ENCODE results near the gene SLC27A3. TPM values are rescaled to one million over a fixed set of nuclear protein-coding genes. Genes with fewer than 3 reads are reported as not detected.

The SLC27A3 gene
- total RNA-seq, 4 donors from 2014 or later, result 7.6 to 15.0 (median 11.2) TPM

DNA sequence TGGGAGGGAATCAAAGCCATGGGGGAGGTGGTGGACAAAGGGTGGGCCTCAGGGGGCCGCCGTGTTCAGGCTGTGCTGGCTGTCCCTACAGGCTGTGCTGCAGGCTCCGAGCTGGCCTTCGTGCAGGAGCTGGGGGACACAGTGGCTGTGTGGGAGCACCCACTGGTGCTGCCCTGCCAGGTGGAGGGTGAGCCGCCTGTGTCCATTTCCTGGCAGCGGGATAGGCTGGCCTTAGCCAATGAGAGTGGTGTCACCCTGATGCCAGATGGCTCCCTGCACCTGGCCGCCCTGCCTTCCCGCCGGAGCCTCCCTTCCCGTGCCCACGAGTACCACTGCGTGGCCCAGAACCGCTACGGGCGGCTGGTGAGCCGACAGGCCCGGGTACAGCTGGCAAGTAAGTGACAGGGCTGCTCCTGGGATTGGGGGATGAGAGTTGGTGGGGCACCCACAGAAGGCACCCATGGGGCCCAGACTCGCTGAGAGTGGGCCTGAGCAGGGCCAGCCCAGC is 20.2 kb downstream of the SLC27A3 start:
- 51 to 90% methylated on average over 1 to 2 of the region's 18 CpGs for WGBS, 2 donors
- peaks cover 4 to 27% (median 8%) of the 10 kb centered on the region in 3 donors for H3K4me1 ChIP-seq
- intact Hi-C loops (cut with DNase I), result loop anchor here (5.0 kb wide), 1 partner anchor 192 kb away; the partner anchor contains the start of gene RAB13
- no peak overlapping the region for H3K27ac ChIP-seq
- no peak for DNase-seq
- no peaks in the 10 kb centered on the region for H3K27me3 ChIP-seq
- no peaks in the 10 kb centered on the region for H3K9me3 ChIP-seq
- no peaks in the 10 kb centered on the region for H3K36me3 ChIP-seq
- TF ChIP-seq, protein P1, sequence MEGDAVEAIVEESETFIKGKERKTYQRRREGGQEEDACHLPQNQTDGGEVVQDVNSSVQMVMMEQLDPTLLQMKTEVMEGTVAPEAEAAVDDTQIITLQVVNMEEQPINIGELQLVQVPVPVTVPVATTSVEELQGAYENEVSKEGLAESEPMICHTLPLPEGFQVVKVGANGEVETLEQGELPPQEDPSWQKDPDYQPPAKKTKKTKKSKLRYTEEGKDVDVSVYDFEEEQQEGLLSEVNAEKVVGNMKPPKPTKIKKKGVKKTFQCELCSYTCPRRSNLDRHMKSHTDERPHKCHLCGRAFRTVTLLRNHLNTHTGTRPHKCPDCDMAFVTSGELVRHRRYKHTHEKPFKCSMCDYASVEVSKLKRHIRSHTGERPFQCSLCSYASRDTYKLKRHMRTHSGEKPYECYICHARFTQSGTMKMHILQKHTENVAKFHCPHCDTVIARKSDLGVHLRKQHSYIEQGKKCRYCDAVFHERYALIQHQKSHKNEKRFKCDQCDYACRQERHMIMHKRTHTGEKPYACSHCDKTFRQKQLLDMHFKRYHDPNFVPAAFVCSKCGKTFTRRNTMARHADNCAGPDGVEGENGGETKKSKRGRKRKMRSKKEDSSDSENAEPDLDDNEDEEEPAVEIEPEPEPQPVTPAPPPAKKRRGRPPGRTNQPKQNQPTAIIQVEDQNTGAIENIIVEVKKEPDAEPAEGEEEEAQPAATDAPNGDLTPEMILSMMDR (IDR thresholded peaks at IDR 0.05), result no peak
- TF ChIP-seq POLR2A (IDR thresholded peaks at IDR 0.05), result no peak
- no peak overlapping the region for H3K4me3 ChIP-seq

DNA sequence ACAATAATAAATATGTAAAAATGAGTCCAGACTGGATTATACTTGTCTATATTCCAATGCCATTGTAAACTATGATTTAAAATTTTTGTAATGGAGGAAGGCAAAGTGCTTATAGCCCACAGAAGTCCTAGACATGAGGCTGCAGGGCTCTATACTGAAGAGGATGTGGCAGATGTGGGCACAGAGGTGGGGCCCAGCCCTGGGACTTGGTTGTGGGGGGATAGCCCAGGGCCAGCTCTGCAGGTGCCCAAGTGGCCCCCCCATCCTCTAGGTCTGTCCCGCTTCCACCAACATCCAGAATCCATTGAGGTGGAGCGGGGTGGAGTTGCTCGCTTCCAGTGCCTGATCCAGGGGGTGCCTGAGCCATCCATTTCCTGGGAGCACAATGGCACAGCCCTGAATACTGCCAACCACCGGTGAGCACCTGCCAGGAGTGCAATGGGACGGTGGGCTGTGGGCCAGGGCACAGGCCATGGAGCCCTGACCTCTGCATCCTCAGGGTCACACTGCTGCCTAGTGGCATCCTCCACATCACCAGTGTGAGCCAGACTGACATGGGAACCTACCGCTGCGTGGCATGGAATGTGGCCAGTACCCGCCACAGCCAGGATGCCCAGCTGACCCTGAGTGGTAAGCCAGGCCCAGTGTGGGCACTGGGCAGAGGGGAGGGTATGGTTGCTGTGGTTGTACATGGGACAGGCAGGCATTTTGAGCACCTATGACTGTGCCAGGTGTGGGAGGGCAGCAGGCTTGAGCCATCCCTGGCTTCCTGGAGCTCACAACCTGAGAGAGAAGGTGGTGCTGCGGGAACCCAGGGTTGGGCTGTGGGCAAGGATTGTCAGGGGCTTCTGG is 21.0 kb downstream of the SLC27A3 start:
- Histone ChIP-seq H3K4me1 (peaks cover 0 to 19% (median 7%) of the 10 kb centered on the region in 3 donors), H3K4me3 (no peak overlapping the region), H3K9me3 (no peaks in the 10 kb centered on the region), H3K36me3 (no peaks in the 10 kb centered on the region), H3K27ac (no peak overlapping the region), H3K27me3 (no peaks in the 10 kb centered on the region)
- TF ChIP-seq, protein P1 (IDR thresholded peaks at IDR 0.05), result no peak
- TF ChIP-seq POLR2A (IDR thresholded peaks at IDR 0.05), result no peak
- WGBS, 2 donors, result 59 to 80% methylated on average over 2 to 3 of the region's 9 CpGs
- intact Hi-C loops (cut with DNase I), result loop anchor here (5.0 kb wide), 1 partner anchor 191 kb away; the partner anchor contains the start of gene RAB13
- DNase-seq, result no peak

DNA sequence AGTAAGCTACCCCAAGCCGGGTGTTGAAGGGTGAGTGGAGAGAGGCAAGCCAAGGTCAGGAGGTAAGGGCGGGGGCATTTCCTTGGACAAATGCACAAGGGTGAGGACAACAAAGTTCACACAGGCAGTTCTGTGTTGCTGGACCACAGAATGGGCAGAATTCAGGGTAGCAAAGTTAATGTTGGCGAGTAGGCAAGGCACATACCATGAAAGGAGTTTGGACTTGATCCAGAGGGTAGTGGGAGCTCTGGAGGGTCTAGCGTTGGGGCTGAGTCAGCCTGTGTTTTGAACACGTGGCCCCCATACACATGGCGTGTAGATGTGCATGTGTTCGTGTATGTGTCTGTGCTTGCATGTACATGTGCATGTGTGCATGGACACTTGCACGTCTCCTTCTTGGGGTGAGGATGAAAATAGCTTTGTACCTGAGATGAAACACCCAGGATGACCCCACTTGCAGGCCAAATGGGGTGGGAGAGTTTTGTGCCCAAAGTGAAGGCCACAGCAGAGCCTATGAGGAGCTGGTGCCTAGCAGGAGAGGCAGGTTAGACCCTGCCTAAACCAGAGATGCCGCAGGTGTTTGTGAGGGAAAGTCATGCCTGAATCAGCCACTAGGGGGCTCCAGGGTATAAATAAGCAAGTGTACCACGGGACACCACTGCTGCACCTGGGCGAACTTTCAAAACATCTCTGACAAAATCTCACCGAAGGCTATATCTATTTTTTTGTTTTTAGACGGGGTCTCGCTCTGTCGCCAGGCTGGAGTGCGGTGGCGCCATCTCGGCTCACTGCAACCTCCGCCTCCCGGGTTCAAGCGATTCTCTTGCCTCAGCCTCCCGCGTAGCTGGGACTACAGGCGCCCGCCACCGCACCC is 21.8 kb downstream of the SLC27A3 start:
- H3K27ac ChIP-seq, result no peak overlapping the region
- intact Hi-C loops (cut with DNase I), result loop anchor here (5.0 kb wide), 1 partner anchor 190 kb away; the partner anchor contains the start of gene RAB13
- TF ChIP-seq, protein P1 (IDR thresholded peaks at IDR 0.05), result peak; percentile 89 to 94 (median 92)
- no peak for TF ChIP-seq POLR2A (IDR thresholded peaks at IDR 0.05)

DNA sequence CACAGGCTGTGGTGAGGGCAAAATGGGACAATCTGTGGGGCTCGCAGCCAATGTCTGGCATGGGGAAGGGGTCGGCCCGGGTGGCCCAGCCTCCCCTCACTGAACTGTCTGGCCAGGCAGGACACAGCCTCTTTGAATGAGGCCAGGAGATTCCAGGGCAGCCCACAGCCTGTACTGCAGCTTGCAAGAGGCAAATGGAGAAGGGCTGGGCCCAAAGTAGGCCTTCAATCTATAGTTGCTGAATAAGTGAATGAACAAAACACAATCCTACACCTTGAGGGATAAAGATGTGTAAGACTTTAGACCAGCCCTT is 23.2 kb downstream of the SLC27A3 start:
- Histone ChIP-seq H3K27ac (no peak overlapping the region), H3K27me3 (no peaks in the 10 kb centered on the region), H3K9me3 (no peaks in the 10 kb centered on the region), H3K4me1 (peaks cover 0 to 13% (median 0%) of the 10 kb centered on the region in 3 donors), H3K4me3 (no peak overlapping the region), H3K36me3 (no peaks in the 10 kb centered on the region)
- TF ChIP-seq, protein P1 (IDR thresholded peaks at IDR 0.05), result no peak
- TF ChIP-seq POLR2A (IDR thresholded peaks at IDR 0.05), result no peak
- WGBS, 2 donors, result 80% methylated on average over 1 of the region's 3 CpGs; no CpG with 5 or more reads in 1 of the 2 donors
- DNase-seq, result no peak
- intact Hi-C loops (cut with DNase I), result loop anchor here (5.0 kb wide), 1 partner anchor 189 kb away; the partner anchor contains the start of gene RAB13

More for the DNA sequence above, 21.8 kb downstream of the SLC27A3 start:
- Histone ChIP-seq H3K36me3 (no peaks in the 10 kb centered on the region), H3K27me3 (no peaks in the 10 kb centered on the region), H3K9me3 (no peaks in the 10 kb centered on the region), H3K4me3 (no peak overlapping the region), H3K4me1 (peaks cover 0 to 10% (median 0%) of the 10 kb centered on the region in 3 donors)
- DNase-seq, result no peak
- 53% methylated on average over 22 to 25 of the region's 26 CpGs for WGBS, 2 donors

All from esophagus squamous epithelium (tissue), 5 donors.